KMS-11 (cell line): ENCODE data around the gene MDFIC.

Source experiments
- H2AFZ ChIP-seq: fragments of 200-600 bp; sonication (generic); 2 replicates; pipeline ENCODE4 v1.6.1; 2016; ENCODE audit warnings: antibody characterized with exemption, mixed run types, low read depth
- H3K27ac ChIP-seq: fragments of 200-600 bp; sonication (generic); 2 replicates; pipeline ENCODE4 v1.6.1; 2016; ENCODE audit warnings: mild to moderate bottlenecking, mixed run types
- H3K27me3 ChIP-seq: fragments of 200-600 bp; sonication (generic); 2 replicates; pipeline ENCODE4 v1.6.1; 2017; ENCODE audit warnings: mild to moderate bottlenecking, low read depth, mixed run types, moderate library complexity; ENCODE audit not compliant: insufficient read depth
- H3K36me3 ChIP-seq: fragments of 200-600 bp; sonication (generic); 2 replicates; pipeline ENCODE4 v1.6.1; 2017; ENCODE audit warnings: mild to moderate bottlenecking, mixed run types; ENCODE audit not compliant: insufficient read depth
- H3K4me1 ChIP-seq: fragments of 200-600 bp; sonication (generic); 2 replicates; pipeline ENCODE4 v1.6.1; 2016; ENCODE audit warnings: mild to moderate bottlenecking, low read depth, mixed run types; ENCODE audit not compliant: poor library complexity, severe bottlenecking
- H3K4me2 ChIP-seq: fragments of 200-600 bp; sonication (generic); 2 replicates; pipeline ENCODE4 v1.7.0; 2016; ENCODE audit warnings: mild to moderate bottlenecking, mixed run types
- H3K4me3 ChIP-seq: fragments of 200-600 bp; sonication (generic); IDR thresholded peaks from 2 replicates; pipeline ENCODE4 v1.6.1; 2017; ENCODE audit warnings: low read depth, low read length, mixed read lengths; ENCODE audit not compliant: insufficient read depth
- H3K79me2 ChIP-seq: fragments of 200-600 bp; sonication (generic); 2 replicates; pipeline ENCODE4 v1.6.1; 2016; ENCODE audit warnings: low read depth, mixed run types; ENCODE audit not compliant: insufficient read depth
- H3K9ac ChIP-seq: fragments of 200-600 bp; sonication (generic); 2 replicates; pipeline ENCODE4 v1.6.1; 2016; ENCODE audit warnings: mild to moderate bottlenecking, mixed run types
- H4K20me1 ChIP-seq: fragments of 200-600 bp; sonication (generic); 2 replicates; pipeline ENCODE4 v1.6.1; 2016; ENCODE audit warnings: mild to moderate bottlenecking, mixed run types; ENCODE audit not compliant: insufficient read depth
- TF ChIP-seq, protein P1 (sequence below): fragments of 200-600 bp; sonication (generic); conservative IDR thresholded peaks from 2 replicates; pipeline ENCODE4 v1.6.1; 2017; ENCODE audit warnings: low read depth, mild to moderate bottlenecking, antibody characterized with exemption, low read length, moderate library complexity, mixed read lengths

The MDFIC gene

DNA sequence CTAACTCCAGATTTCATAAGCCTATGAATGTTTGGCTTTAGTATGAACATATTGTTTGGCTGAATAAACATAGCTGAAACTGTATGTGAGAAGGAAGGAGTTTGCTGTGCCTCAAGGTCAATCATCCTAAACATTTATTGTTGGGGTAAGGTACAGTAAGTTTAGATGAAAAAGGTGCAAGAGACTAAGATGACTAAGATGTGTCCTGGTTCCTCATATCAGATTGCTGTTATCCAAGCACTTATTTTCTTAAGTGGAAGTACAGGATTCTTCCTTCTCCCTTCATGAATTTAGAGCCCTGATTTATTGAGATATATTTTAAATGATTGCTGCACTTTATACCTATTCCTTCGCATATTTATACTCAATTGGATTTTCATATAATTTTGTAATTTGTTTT, 12.2 kb downstream of the MDFIC start:
- TF ChIP-seq, protein P1, sequence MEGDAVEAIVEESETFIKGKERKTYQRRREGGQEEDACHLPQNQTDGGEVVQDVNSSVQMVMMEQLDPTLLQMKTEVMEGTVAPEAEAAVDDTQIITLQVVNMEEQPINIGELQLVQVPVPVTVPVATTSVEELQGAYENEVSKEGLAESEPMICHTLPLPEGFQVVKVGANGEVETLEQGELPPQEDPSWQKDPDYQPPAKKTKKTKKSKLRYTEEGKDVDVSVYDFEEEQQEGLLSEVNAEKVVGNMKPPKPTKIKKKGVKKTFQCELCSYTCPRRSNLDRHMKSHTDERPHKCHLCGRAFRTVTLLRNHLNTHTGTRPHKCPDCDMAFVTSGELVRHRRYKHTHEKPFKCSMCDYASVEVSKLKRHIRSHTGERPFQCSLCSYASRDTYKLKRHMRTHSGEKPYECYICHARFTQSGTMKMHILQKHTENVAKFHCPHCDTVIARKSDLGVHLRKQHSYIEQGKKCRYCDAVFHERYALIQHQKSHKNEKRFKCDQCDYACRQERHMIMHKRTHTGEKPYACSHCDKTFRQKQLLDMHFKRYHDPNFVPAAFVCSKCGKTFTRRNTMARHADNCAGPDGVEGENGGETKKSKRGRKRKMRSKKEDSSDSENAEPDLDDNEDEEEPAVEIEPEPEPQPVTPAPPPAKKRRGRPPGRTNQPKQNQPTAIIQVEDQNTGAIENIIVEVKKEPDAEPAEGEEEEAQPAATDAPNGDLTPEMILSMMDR: no peak
- no peaks in the 10 kb centered on the region for H3K27me3 ChIP-seq
- no peak overlapping the region for H3K27ac ChIP-seq
- no peaks in the 10 kb centered on the region for H4K20me1 ChIP-seq
- H3K79me2 ChIP-seq: peaks cover 74% of the 10 kb centered on the region
- H3K9ac ChIP-seq: no peak overlapping the region
- H3K4me2 ChIP-seq: no peak overlapping the region
- H2AFZ ChIP-seq: no peak overlapping the region
- H3K36me3 ChIP-seq: no peaks in the 10 kb centered on the region
- peaks cover 75% of the 10 kb centered on the region for H3K4me1 ChIP-seq
- H3K4me3 ChIP-seq: no peak overlapping the region

DNA sequence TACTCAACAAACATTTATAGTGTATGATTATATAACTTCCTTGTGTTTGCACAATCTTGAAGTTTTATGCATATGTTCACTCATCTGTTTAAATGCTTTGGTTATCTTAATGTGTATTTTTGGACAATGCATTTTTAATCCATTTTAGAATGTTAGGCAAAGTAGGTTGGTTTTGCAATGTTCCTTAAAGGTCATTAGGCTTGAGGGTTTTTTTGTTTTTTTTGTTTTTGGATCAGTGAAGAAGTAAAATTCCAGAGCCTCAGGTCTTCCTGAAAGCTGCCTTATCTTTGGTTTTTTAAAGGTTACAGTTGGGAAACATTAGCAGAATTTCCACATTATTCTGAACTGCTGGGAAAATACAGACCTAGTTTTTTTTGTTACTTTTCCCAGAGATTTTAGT, 12.8 kb downstream of the MDFIC start:
- no peak overlapping the region; the same call in 1 of the 2 replicates for H3K4me2 ChIP-seq
- no peaks in the 10 kb centered on the region for H4K20me1 ChIP-seq
- no peaks in the 10 kb centered on the region for H3K36me3 ChIP-seq
- no peaks in the 10 kb centered on the region for H3K27me3 ChIP-seq
- H2AFZ ChIP-seq: no peak overlapping the region
- H3K4me1 ChIP-seq: peaks cover 69% of the 10 kb centered on the region
- no peak overlapping the region for H3K27ac ChIP-seq
- no peak overlapping the region for H3K4me3 ChIP-seq
- TF ChIP-seq, protein P1: no peak
- peaks cover 71% of the 10 kb centered on the region for H3K79me2 ChIP-seq
- no peak overlapping the region for H3K9ac ChIP-seq

DNA sequence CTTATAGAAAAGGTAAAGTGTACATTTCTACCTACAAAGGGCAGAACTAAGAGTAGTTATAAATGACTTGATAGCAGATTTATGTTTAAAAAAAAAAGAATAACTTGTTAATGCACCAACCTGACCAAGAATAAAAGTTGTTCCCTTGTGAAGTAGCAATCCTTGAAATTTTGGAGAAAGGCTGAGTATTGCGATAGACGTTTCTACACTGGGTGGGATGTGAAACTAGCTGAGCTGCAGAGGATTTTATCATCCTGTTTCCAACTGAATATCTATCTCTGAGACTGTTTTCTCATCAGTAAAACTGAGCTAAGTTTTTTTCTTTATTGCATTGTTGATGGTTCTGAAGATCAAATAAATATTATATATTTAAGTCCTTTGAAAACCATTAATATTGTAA, 14.6 kb downstream of the MDFIC start:
- H3K79me2 ChIP-seq: peaks cover 61% of the 10 kb centered on the region
- H3K4me2 ChIP-seq: no peak overlapping the region

DNA sequence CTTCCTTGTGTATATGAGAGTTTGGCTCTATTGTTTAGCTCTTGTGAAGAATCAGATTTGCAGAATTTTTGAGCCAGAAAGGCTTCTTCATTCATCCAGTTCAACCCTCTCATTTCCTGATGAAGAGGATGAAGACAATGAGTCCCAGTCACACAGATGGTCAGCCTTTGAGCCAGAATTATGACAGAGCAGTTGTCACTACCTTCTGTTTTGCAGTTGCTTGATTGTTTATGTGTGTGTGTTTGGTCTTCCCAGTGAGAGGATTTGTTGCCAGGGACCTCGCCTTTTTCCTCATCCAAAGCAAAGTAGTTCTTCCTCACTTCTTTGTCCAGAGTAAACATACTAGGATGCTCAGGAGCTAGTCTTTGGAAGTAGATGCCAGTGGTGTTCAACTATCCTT, 15.6 kb downstream of the MDFIC start:
- H3K9ac ChIP-seq: no peak overlapping the region
- H3K27ac ChIP-seq: no peak overlapping the region
- no peaks in the 10 kb centered on the region for H4K20me1 ChIP-seq
- no peaks in the 10 kb centered on the region for H3K27me3 ChIP-seq
- H3K4me2 ChIP-seq: no peak overlapping the region
- H3K36me3 ChIP-seq: no peaks in the 10 kb centered on the region
- H3K4me1 ChIP-seq: peaks cover 47% of the 10 kb centered on the region
- no peak overlapping the region for H2AFZ ChIP-seq
- peaks cover 55% of the 10 kb centered on the region for H3K79me2 ChIP-seq
- H3K4me3 ChIP-seq: no peak overlapping the region
- TF ChIP-seq, protein P1: no peak

More for the DNA sequence above, 14.6 kb downstream of the MDFIC start:
- Histone ChIP-seq H2AFZ (no peak overlapping the region), H3K36me3 (no peaks in the 10 kb centered on the region), H3K4me1 (peaks cover 55% of the 10 kb centered on the region), H3K9ac (no peak overlapping the region), H3K4me3 (no peak overlapping the region), H3K27me3 (no peaks in the 10 kb centered on the region), H4K20me1 (no peaks in the 10 kb centered on the region), H3K27ac (no peak overlapping the region)
- TF ChIP-seq, protein P1: no peak
